Ectodermal cell (in vitro differentiated cells): ENCODE data around the gene ITGB1.

Source experiments
- H3K27ac ChIP-seq: 2 replicates; pipeline ENCODE4 v1.7.0; 2013; ENCODE audit warnings: mild to moderate bottlenecking, low read depth, low read length; ENCODE audit not compliant: insufficient read depth, poor library complexity, severe bottlenecking
- H3K27me3 ChIP-seq: 2 replicates; pipeline ENCODE4 v1.7.0; 2013; ENCODE audit warnings: mild to moderate bottlenecking, low read length; ENCODE audit not compliant: insufficient read depth, control insufficient read depth, poor library complexity, severe bottlenecking
- H3K36me3 ChIP-seq: one replicate; pipeline ENCODE4 v1.7.0; 2013; ENCODE audit warnings: low read length; ENCODE audit not compliant: control insufficient read depth, insufficient read depth
- H3K4me1 ChIP-seq: one replicate; pipeline ENCODE4 v1.7.0; 2013; ENCODE audit warnings: low read length; ENCODE audit not compliant: control insufficient read depth, insufficient read depth
- H3K4me3 ChIP-seq: 2 replicates; pipeline ENCODE4 v1.7.0; 2013; ENCODE audit warnings: low read depth, low read length, control low read depth; ENCODE audit not compliant: insufficient read depth
- H3K9me3 ChIP-seq: 2 replicates; pipeline ENCODE4 v1.7.0; 2013; ENCODE audit warnings: mild to moderate bottlenecking, low read length, moderate library complexity; ENCODE audit not compliant: control insufficient read depth
- WGBS, 2 experiments: methylation state at CpG; one replicate each; pipeline ENCODE4 v1.1.7; 2013; ENCODE audit warnings: missing lambda C conversion rate in 2 of 2; 5-methylcytosine and 5-hydroxymethylcytosine counted together

ITGB1 gene

DNA sequence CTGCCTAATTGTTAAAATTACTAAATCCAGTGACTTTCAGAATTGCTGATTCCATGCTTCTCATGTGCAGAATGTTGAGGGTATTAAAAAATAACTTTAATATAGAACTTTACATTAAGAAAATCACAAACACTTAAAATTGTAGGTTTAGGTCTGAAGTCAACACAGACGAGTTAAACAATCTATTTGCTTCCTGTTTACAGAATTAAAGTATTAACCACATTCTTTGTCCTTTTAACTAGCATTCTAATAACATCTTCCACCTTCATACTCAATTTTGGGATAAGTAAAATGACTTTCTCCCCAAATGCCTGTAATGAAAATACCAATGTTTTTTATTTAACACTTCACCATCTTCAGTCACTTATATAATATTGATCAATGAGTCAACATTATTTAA is 2.2 kb downstream of the ITGB1 start:
- no peak overlapping the region for H3K27ac ChIP-seq
- peak overlapping the region; percentile 7 for H3K4me3 ChIP-seq
- H3K9me3 ChIP-seq = no peaks in the 10 kb centered on the region
- no peaks in the 10 kb centered on the region for H3K27me3 ChIP-seq
- 31 to 62% methylated on average over 1 of the region's 1 CpG for WGBS, 2 experiments
- H3K36me3 ChIP-seq = no peaks in the 10 kb centered on the region
- H3K4me1 ChIP-seq = peaks cover 19% of the 10 kb centered on the region

DNA sequence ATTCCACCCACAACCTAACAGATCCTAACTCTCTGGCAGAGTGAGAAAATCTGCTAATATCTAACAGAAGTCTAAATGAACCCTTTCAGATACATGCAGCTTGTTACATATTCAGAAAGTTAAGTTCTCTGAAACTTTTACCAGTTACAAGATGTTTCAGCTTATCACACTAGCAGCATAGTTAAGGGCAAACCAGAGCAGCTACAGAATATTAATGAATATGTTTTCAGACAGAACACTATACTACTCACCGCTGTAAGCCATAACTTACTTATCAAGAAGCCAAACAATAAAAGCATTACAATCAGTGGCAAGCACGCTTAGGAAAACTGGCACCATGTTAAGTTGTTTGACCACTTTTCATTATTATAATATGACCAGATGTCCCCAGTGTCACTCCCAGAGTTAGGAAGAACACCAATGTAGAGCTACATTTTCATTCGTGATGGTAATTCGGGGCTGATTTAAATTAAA is 2.7 kb downstream of the ITGB1 start:
- H3K4me3 ChIP-seq = no peak overlapping the region
- no peaks in the 10 kb centered on the region for H3K9me3 ChIP-seq
- 65 to 71% methylated on average over 4 of the region's 4 CpGs for WGBS, 2 experiments
- H3K36me3 ChIP-seq = no peaks in the 10 kb centered on the region
- no peak overlapping the region for H3K27ac ChIP-seq
- H3K27me3 ChIP-seq = no peaks in the 10 kb centered on the region
- peaks cover 22% of the 10 kb centered on the region for H3K4me1 ChIP-seq

DNA sequence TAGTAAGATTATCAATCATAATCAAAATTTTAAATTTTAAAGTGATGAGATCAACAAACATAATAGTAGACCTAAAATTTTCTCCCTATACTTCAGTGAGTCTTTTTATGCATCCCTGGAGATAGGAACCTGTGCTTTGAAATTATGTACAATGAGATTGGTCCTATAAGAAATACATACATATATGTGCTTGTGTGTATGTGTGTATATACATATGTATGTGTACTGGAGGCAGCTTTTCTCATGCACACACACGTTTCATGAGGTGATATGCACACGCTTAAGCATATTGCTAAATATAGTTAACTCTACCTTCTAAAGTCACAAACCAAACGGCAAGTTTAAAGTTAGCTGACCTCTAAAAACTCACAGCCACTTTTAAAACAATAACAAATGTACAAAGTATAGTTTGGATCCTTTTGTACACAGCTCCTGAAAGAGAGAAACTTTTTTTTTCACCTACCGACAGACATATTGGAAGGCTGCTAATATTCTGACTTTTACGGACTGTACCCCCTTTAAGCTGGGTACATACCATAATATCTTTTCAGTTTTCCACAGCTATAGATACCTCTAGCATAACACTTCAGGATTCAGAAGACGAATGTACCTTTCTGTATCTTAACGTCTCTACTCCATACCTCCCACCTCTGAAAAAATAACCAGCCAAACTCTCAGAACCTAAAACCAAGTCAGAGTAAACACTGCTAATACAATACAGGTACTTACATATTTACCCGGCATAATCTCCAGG is 3.3 kb downstream of the ITGB1 start:
- no peak overlapping the region for H3K4me3 ChIP-seq
- no peak overlapping the region for H3K27ac ChIP-seq
- no peaks in the 10 kb centered on the region for H3K36me3 ChIP-seq
- no peaks in the 10 kb centered on the region for H3K9me3 ChIP-seq
- peaks cover 27% of the 10 kb centered on the region for H3K4me1 ChIP-seq
- 81 to 84% methylated on average over 8 of the region's 8 CpGs for WGBS, 2 experiments
- H3K27me3 ChIP-seq = no peaks in the 10 kb centered on the region

DNA sequence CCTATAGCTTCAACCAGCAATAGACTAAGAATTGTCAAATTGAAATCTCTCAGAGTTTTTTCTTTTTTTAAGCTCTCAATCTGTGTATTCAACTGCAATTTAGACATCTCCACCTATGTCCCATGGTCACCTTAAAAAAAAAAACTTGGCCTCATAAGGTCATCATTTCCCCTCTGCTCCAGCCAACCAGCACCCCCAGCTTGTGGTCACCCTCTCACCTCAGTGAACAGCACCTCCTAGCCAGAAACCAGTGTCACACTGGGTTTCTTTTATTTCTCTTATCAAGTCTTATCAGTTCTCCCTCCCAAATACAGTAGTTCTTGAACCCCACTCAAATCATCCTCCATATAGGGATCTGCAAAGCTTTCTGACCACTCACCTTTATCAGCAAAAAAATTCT is 4.0 kb downstream of the ITGB1 start:
- no peaks in the 10 kb centered on the region for H3K9me3 ChIP-seq
- no peaks in the 10 kb centered on the region for H3K27me3 ChIP-seq
- H3K36me3 ChIP-seq = no peaks in the 10 kb centered on the region
- no peak overlapping the region for H3K4me3 ChIP-seq
- H3K4me1 ChIP-seq = peaks cover 27% of the 10 kb centered on the region
- no peak overlapping the region for H3K27ac ChIP-seq

DNA sequence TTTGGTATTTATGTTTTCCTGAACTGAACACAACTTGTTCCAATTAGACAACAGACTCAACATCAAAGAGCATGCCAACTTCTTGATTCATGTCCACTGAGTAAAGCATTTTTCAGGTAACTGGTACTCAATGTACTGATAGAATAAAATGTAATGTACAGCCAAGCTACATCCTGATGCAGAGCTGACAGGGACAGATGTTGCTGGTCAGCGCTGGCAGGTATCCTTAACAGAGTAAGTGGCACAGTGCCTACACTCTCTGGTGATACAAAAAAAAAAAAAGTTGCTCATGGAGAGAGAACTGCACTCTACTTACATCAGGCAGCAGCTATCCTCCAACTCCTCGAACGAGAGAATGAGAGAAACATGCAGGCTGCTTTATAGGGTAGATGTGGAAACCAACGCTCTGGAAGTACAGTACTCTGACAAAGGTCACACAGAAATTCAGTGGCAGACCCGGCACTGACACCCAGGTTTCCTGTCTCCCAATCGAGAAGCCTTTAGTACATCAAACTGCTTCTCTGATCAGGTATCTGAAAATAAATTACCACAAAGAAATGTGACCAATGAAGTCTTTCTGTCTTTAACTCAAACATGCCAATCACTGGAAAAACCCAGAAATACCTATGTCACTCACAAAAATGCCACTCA is 4.6 kb downstream of the ITGB1 start:
- Histone ChIP-seq H3K4me1 (peaks cover 27% of the 10 kb centered on the region), H3K9me3 (no peaks in the 10 kb centered on the region), H3K36me3 (no peaks in the 10 kb centered on the region), H3K4me3 (no peak overlapping the region), H3K27me3 (no peaks in the 10 kb centered on the region), H3K27ac (peak overlapping the region; percentile 40)
- 60 to 74% methylated on average over 6 of the region's 6 CpGs for WGBS, 2 experiments

DNA sequence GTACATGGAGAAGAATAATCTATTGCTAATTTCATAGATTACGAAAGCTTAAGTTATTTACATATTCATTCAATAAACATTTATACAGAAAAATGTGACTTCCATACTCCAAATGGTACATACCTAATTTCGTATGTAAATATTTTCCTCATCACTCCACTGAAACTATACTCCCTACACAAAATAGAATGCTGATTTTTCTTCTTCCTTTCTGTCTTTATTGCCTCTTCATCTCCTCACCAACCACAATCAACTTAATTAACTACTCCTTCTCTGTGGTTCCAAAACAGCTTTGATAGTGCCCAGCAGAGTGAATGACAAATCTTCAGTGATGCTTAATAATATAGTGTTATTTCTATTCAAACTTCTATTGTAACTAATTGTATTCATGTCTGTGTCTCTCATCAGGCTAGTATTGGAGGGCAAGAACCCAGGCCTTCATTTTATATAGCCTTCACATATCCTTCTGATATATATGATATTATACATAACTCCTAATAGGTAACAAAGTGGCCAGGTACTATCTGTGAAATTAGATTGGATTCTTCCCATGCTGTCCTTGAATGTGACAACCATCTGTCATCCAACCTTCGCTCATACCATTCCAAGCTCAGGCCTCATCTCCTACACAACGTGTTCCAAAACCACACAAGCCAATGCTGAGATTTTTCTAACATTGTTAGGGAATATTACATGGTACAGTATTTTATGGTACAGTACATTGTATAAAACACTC is 5.3 kb downstream of the ITGB1 start:
- H3K4me1 ChIP-seq = peaks cover 27% of the 10 kb centered on the region
- H3K27ac ChIP-seq = no peak overlapping the region
- H3K9me3 ChIP-seq = no peaks in the 10 kb centered on the region
- no peaks in the 10 kb centered on the region for H3K27me3 ChIP-seq
- no peaks in the 10 kb centered on the region for H3K36me3 ChIP-seq
- WGBS, 2 experiments = 95 to 99% methylated on average over 3 to 4 of the region's 4 CpGs
- no peak overlapping the region for H3K4me3 ChIP-seq

DNA sequence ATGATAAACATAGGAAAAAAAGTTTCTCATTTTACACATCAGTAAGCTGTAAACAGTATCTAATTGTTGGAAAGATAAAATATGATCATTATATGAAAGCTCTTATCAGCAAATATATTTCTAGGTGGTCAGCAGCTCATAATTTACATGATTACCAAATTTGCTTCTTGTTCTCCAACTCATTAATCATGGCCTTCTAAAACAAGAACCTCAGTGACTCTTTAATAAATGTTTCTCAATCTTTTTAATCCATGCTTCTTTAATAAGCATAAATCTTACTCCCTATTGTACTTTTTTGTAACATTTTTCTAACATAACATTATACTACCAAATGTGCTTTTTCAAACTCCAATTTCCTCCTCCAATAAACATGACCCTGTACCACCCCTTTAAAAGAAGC is 5.9 kb downstream of the ITGB1 start:
- Histone ChIP-seq H3K27me3 (no peaks in the 10 kb centered on the region), H3K36me3 (no peaks in the 10 kb centered on the region), H3K9me3 (no peaks in the 10 kb centered on the region), H3K27ac (no peak overlapping the region), H3K4me1 (peaks cover 27% of the 10 kb centered on the region), H3K4me3 (no peak overlapping the region)

DNA sequence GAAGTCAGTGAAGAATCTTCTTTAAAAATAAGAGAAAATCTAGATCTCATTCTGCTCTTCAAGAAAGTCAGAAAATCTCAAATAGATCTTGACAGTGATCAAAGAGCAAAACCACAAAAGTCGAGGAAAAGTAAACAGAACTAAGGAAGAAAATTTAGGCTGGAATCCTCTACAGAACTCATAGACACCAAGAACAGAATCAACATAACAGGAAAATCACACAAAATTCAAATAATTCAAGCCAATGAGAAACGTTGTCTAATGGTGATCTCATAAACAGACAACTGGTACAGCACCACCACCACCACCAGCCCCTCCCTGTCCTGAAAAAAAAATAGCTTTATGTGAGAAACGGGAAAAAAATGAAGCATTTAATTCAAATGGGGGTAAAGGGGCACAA is 6.9 kb downstream of the ITGB1 start:
- no peaks in the 10 kb centered on the region for H3K36me3 ChIP-seq
- 9 to 16% methylated on average over 2 of the region's 3 CpGs for WGBS, 2 experiments

DNA sequence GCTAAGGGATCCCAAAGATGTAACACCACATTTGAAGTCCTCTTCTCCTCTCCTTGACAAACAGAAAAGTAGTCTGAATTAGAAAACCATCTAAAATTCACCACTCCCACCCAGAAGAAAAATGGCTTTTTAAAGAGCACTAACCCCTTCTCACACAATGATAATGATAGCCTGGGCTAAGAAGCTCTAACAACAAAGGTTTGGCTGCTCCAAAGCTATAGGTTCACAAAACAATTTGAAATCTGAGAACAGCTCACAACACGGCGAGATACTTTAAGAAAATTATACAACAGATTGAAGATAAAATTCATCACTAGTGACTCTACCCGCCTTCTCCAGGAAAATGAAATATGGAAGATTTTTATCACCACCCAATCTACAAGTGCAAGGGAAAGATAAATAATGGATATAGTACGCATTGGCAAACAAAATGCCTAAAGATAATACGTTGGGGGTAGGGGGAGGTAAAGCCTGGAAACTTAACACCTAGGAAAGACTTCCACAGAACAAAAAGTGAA is 7.4 kb downstream of the ITGB1 start:
- 0 to 6% methylated on average over 3 to 4 of the region's 5 CpGs for WGBS, 2 experiments
- Histone ChIP-seq H3K36me3 (no peaks in the 10 kb centered on the region), H3K4me1 (peaks cover 20% of the 10 kb centered on the region), H3K27me3 (no peaks in the 10 kb centered on the region), H3K27ac (peak overlapping the region; percentile 60), H3K4me3 (peak overlapping the region; percentile 23), H3K9me3 (no peaks in the 10 kb centered on the region)

More for the DNA sequence above, 6.9 kb downstream of the ITGB1 start:
- Histone ChIP-seq H3K4me1 (peaks cover 25% of the 10 kb centered on the region), H3K27ac (peak overlapping the region; percentile 60), H3K9me3 (no peaks in the 10 kb centered on the region), H3K4me3 (peak overlapping the region; percentile 23), H3K27me3 (no peaks in the 10 kb centered on the region)

DNA sequence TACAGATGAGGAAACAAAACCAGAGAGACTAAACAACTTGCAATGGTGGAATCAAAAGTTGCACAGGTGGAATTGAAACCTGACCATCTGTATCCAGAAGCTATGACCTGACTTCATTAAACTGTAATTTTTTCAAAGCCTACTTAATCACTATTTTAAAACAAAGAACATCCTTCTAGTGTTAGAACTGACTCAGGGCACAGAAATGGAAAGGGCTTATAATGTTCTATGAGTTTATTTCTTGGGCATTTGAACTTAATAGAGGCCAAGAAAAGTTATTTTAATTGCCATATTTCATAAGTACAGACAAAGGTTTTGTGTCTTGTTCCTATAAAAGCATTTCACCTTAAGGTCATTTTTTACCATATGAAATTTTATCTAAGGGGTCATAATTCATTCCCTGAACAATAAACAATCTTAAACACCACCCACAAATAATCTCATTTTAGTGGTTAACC is 8.8 kb downstream of the ITGB1 start:
- no peaks in the 10 kb centered on the region for H3K36me3 ChIP-seq
- no peaks in the 10 kb centered on the region for H3K9me3 ChIP-seq
- H3K27me3 ChIP-seq = no peaks in the 10 kb centered on the region
- no peak overlapping the region for H3K4me3 ChIP-seq
- H3K4me1 ChIP-seq = peaks cover 25% of the 10 kb centered on the region
- no peak overlapping the region for H3K27ac ChIP-seq
